IPS-20b (cell line): ENCODE data around the gene TTC39C.
"Not testable (repeated sequence)": the region's sequence is repeated elsewhere in the genome, so short reads cannot be mapped to it uniquely, and the experiment has no call there.

Experiments used
- H3K27ac ChIP-seq: one replicate; pipeline ENCODE4 v1.5.1; 2013; ENCODE audit warnings: low read length
- H3K27me3 ChIP-seq: 2 replicates; pipeline ENCODE4 v1.6.1; 2013; ENCODE audit warnings: mild to moderate bottlenecking, low read length, inconsistent platforms; ENCODE audit not compliant: insufficient read depth
- H3K36me3 ChIP-seq: 2 replicates; pipeline ENCODE4 v1.6.1; 2013; ENCODE audit warnings: low read depth, mild to moderate bottlenecking, inconsistent platforms, low read length, moderate library complexity; ENCODE audit not compliant: insufficient read depth
- H3K4me1 ChIP-seq: 2 replicates; pipeline ENCODE4 v1.6.1; 2013; ENCODE audit warnings: mild to moderate bottlenecking, control low read depth, inconsistent platforms, low read length, moderate library complexity; ENCODE audit not compliant: insufficient read depth
- H3K4me3 ChIP-seq: 2 replicates; pipeline ENCODE4 v1.5.1; 2013; ENCODE audit warnings: mild to moderate bottlenecking, low read length, inconsistent platforms
- H3K9ac ChIP-seq: 2 replicates; pipeline ENCODE4 v1.6.1; 2013; ENCODE audit warnings: low read depth, mild to moderate bottlenecking, inconsistent platforms, low read length, moderate library complexity
- H3K9me3 ChIP-seq: 2 replicates; pipeline ENCODE4 v1.6.1; 2013; ENCODE audit warnings: mild to moderate bottlenecking, low read depth, low read length, inconsistent platforms; ENCODE audit not compliant: insufficient read depth

TTC39C gene

GRCh38 chr18:24051031-24051947 lies 36.7 kb downstream of the TTC39C start:
- Histone ChIP-seq H3K9ac (no peak overlapping the region), H3K27ac (no peak overlapping the region), H3K4me1 (peaks cover 6% of the 10 kb centered on the region; the same call in 1 of the 2 replicates), H3K27me3 (no peaks in the 10 kb centered on the region), H3K9me3 (no peaks in the 10 kb centered on the region), H3K36me3 (no peaks in the 10 kb centered on the region), H3K4me3 (no peak overlapping the region)

DNA sequence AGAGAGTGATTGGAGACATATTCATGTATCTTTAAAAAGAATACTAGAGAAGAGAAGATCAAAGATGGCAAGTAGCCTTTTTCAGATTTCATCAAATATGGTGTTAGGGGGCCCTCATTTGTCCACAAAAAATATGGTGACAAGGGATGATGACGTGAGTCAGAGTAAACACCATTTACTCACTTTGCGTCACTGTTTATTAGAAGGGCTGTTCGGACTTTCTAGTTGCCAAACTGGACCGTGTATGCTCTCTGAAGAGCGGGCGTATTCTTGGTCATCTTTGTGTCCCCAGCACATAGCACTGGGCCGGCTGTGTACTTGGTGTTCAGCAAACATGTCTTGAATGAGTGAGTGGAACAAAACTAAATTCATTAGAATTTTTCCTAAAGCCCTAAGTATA lies 37.5 kb downstream of the TTC39C start:
- Histone ChIP-seq H3K36me3 (no peaks in the 10 kb centered on the region), H3K27me3 (no peaks in the 10 kb centered on the region), H3K27ac (no peak overlapping the region), H3K9me3 (no peaks in the 10 kb centered on the region), H3K9ac (no peak overlapping the region), H3K4me3 (no peak overlapping the region), H3K4me1 (peaks cover 6% of the 10 kb centered on the region; the same call in 1 of the 2 replicates)

- Histone ChIP-seq H3K4me3 (no peak overlapping the region), H3K27ac (no peak overlapping the region), H3K4me1 (peaks cover 6% of the 10 kb centered on the region; the same call in 1 of the 2 replicates), H3K9me3 (no peaks in the 10 kb centered on the region), H3K27me3 (no peaks in the 10 kb centered on the region), H3K36me3 (no peaks in the 10 kb centered on the region), H3K9ac (no peak overlapping the region)
Measured at GRCh38 chr18:24053211-24053610, 38.7 kb downstream of the TTC39C start.

- H3K4me1 ChIP-seq: peaks cover 6% of the 10 kb centered on the region; the same call in 1 of the 2 replicates
- no peak overlapping the region for H3K9ac ChIP-seq
- H3K27me3 ChIP-seq: no peaks in the 10 kb centered on the region
- no peaks in the 10 kb centered on the region for H3K9me3 ChIP-seq
- no peak overlapping the region for H3K4me3 ChIP-seq
- H3K27ac ChIP-seq: no peak overlapping the region
- no peaks in the 10 kb centered on the region for H3K36me3 ChIP-seq
Measured at GRCh38 chr18:24054130-24054529, 39.6 kb downstream of the TTC39C start.

DNA sequence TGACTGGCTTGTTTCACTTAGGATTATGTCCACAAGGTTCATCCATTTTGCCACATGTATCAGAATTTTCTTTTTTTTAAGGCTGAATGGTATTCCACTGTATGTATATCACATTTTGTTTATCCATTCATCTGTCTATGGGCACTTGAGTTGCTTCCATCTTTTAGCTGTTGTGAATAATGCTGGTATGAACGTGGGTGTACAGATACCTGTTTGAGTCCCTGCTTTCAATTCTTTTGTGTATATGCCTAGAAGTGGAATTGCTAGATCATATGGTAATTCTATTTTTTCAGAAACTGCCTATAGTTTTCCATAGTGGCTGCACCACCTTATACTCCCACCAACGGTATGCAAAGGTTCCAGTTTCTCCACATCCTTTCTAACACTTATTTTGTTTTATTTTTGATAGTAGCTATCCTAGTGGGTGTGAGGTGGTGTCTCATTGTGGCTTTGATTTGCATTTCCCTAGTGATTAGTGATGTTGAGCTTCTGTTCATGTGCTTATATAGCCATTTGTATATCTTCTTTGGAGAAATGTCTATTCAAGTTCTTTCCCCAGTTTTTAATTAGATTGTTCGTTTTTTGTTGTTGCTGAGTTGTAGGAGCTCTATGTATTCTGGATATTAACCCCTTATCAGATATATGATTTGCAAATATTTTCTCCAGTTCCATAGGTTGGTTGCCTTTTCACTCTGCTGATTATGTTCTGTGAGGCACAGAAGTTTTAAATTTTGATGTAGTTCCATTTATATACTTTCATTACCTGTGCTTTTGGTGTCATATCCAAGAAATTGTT lies 40.7 kb downstream of the TTC39C start:
- Histone ChIP-seq H3K4me3 (no peak overlapping the region), H3K27ac (no peak overlapping the region), H3K9ac (no peak overlapping the region), H3K36me3 (no peaks in the 10 kb centered on the region), H3K9me3 (no peaks in the 10 kb centered on the region), H3K4me1 (peaks cover 6% of the 10 kb centered on the region; the same call in 1 of the 2 replicates), H3K27me3 (no peaks in the 10 kb centered on the region)

DNA sequence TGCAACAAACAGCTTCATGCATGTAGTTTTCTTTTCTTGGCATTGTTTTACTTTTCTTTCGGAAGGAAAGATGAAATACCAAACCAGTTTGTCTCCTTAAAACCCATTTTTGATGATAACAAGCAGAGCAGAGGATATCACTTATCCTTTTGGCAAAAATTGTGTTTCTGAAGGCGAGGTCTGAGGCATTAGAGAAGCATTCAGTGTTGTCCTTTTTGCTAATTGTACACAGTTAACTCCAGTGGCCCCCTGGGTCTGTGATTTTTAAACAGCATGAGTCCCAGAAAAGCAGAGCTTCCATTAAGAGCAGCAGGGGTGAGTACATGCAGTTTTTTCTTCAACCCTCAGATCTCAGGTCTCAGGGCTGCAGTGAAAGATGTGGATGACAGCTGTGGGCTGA lies 41.3 kb downstream of the TTC39C start:
- no peak overlapping the region for H3K9ac ChIP-seq
- peaks cover 6% of the 10 kb centered on the region; the same call in 1 of the 2 replicates for H3K4me1 ChIP-seq
- no peaks in the 10 kb centered on the region for H3K27me3 ChIP-seq
- no peaks in the 10 kb centered on the region for H3K9me3 ChIP-seq
- H3K27ac ChIP-seq: no peak overlapping the region
- H3K4me3 ChIP-seq: no peak overlapping the region
- H3K36me3 ChIP-seq: no peaks in the 10 kb centered on the region

DNA sequence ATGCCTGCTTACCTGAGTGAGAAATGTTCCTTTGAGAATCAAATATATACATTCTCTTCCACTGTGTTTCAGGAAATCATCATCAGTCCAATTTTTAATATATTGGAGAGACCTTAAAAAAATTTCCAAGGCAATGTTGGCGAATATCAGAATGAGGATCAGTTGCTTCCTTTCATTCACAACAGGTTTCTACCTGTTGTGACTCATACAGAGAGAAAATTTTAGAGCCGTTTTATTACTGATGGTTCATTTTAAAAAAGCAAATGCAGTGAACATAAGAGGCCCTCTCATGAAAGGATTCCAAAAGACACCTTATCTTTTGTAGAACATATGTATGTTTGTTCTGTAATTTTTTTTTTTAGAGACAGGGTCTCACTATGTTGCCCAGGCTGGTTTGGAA lies 42.0 kb downstream of the TTC39C start:
- Histone ChIP-seq H3K4me1 (peaks cover 6% of the 10 kb centered on the region; the same call in 1 of the 2 replicates), H3K36me3 (no peaks in the 10 kb centered on the region), H3K9me3 (no peaks in the 10 kb centered on the region)

GRCh38 chr18:24057804-24058203 lies 43.2 kb downstream of the TTC39C start:
- Histone ChIP-seq H3K4me1 (peaks cover 6% of the 10 kb centered on the region; the same call in 1 of the 2 replicates), H3K9ac (no peak overlapping the region), H3K36me3 (no peaks in the 10 kb centered on the region), H3K27ac (no peak overlapping the region), H3K4me3 (no peak overlapping the region), H3K27me3 (no peaks in the 10 kb centered on the region), H3K9me3 (no peaks in the 10 kb centered on the region)

More for the DNA sequence above, 42.0 kb downstream of the TTC39C start:
- no peak overlapping the region for H3K9ac ChIP-seq
- no peak overlapping the region for H3K4me3 ChIP-seq
- H3K27ac ChIP-seq: no peak overlapping the region
- H3K27me3 ChIP-seq: no peaks in the 10 kb centered on the region

DNA sequence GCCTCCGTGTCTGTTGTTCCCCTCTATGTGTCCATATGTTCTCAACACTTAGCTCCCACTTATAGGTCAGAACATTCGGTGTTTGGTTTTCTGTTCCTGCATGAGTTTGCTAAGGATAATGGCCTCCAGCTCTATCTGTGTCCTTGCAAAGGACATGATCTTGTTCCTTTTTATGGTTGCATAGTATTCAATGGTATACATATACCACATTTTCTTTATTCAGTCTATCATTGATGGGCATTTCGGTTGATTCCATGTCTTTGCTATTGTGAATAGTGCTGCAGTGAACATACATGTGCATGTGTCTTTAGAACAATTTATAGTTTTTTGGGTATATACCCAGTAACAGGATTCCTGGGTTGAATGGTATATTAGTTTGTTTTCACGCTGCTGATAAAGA lies 44.8 kb downstream of the TTC39C start:
- H3K9me3 ChIP-seq, H3K27me3 ChIP-seq, H3K9ac ChIP-seq, H3K4me3 ChIP-seq, H3K36me3 ChIP-seq, H3K27ac ChIP-seq, H3K4me1 ChIP-seq: not testable (repeated sequence)

- Histone ChIP-seq H3K27me3 (no peaks in the 10 kb centered on the region), H3K27ac (no peak overlapping the region), H3K9ac (no peak overlapping the region), H3K9me3 (no peaks in the 10 kb centered on the region), H3K4me3 (no peak overlapping the region), H3K4me1 (peaks cover 4% of the 10 kb centered on the region; the same call in 1 of the 2 replicates), H3K36me3 (no peaks in the 10 kb centered on the region)
Measured at GRCh38 chr18:24060644-24061043, 46.1 kb downstream of the TTC39C start.

DNA sequence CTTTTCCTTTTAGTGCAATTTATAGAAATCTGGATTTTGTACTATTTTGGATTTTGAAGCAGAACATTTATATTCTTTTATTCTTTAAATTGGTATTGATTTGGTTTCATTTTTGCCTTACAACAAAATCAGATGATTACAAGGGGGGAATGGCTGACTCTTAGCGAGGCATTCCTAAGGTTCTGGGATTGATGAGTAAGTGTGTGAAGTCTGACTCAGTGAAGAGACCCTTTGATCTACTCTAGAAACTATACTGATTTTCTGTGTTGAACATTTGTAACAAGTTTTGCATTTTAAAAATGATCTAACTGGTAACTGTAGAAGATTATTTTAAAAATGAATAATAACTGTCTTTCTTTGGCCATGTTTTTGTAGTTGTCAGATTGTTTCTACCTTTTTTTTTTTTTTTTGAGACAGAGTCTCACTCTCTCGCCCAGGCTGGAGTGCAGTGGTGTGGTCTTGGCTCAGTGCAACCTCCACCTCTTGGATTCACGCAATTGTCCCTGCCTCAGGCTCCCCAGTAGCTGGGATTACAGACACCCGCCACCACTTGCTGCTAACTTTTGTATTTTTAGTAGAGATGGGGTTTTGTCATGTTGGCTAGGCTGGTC lies 48.7 kb downstream of the TTC39C start:
- H3K27me3 ChIP-seq: no peaks in the 10 kb centered on the region
- H3K27ac ChIP-seq: no peak overlapping the region
- no peaks in the 10 kb centered on the region for H3K9me3 ChIP-seq
- no peak overlapping the region for H3K4me3 ChIP-seq
- no peaks in the 10 kb centered on the region for H3K4me1 ChIP-seq
- no peak overlapping the region for H3K9ac ChIP-seq
- peaks cover 19% of the 10 kb centered on the region; the same call in 1 of the 2 replicates for H3K36me3 ChIP-seq
